GM12801 (cell line): ENCODE measurements around the gene WNT10A.

Source experiments
- TF ChIP-seq, protein P1 (sequence below): IDR thresholded peaks from one replicate; pipeline ENCODE4 v1.5.1; 2011; ENCODE audit warnings: control low read depth; ENCODE audit not compliant: insufficient read length; ENCODE audit errors: extremely low read depth

WNT10A gene

DNA sequence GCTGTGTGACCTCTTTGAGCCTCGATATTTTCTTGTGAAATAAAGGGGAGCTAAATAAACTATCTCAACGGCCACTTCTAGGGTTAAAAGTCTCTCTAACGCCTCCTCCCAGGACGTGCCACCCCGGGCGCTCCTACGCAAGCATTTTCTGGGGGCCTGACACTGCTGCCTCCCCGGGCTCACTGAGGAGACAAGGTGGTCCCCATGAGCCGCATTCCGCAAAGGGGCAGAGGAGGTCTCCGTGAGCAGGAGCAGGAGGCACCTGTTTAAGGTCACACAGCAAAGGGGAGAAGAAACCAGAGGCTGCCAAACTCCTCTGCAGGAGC, 913 bp upstream of the WNT10A start:
- TF ChIP-seq, protein P1, sequence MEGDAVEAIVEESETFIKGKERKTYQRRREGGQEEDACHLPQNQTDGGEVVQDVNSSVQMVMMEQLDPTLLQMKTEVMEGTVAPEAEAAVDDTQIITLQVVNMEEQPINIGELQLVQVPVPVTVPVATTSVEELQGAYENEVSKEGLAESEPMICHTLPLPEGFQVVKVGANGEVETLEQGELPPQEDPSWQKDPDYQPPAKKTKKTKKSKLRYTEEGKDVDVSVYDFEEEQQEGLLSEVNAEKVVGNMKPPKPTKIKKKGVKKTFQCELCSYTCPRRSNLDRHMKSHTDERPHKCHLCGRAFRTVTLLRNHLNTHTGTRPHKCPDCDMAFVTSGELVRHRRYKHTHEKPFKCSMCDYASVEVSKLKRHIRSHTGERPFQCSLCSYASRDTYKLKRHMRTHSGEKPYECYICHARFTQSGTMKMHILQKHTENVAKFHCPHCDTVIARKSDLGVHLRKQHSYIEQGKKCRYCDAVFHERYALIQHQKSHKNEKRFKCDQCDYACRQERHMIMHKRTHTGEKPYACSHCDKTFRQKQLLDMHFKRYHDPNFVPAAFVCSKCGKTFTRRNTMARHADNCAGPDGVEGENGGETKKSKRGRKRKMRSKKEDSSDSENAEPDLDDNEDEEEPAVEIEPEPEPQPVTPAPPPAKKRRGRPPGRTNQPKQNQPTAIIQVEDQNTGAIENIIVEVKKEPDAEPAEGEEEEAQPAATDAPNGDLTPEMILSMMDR = no peak

- TF ChIP-seq, protein P1 = no peak
Observed at GRCh38 chr2:218880859-218881594, 375 bp downstream of the WNT10A start.

- TF ChIP-seq, protein P1 = no peak
Observed at GRCh38 chr2:218881744-218882460, 1.2 kb downstream of the WNT10A start.

- TF ChIP-seq, protein P1 = no peak
Observed at GRCh38 chr2:218882461-218882816, 1.8 kb downstream of the WNT10A start.

DNA sequence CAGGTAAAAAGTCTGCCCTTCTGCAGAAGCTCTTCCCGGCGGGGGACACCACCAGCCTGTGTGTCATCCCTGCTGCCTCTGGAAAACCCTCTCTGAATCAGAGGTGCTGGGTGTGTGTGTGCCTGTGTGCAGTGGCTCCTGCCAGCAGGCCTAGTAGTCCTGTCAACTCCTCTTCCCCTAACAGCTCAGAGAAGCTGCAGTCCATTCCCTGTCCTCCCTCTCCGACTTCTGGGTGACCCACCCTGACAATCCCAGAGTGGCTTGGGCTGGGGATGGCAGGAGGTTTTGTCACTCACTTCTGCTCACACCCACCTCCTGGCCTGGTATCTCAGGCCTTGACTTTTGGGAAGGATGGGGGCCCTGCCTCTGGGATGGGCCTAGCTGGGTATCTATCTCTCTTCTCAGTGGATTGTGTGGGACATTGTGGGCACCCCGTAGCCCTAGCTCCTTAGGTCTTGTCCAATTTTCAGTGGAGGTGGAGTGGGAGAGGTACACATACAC, 2.3 kb downstream of the WNT10A start:
- TF ChIP-seq, protein P1 = no peak

DNA sequence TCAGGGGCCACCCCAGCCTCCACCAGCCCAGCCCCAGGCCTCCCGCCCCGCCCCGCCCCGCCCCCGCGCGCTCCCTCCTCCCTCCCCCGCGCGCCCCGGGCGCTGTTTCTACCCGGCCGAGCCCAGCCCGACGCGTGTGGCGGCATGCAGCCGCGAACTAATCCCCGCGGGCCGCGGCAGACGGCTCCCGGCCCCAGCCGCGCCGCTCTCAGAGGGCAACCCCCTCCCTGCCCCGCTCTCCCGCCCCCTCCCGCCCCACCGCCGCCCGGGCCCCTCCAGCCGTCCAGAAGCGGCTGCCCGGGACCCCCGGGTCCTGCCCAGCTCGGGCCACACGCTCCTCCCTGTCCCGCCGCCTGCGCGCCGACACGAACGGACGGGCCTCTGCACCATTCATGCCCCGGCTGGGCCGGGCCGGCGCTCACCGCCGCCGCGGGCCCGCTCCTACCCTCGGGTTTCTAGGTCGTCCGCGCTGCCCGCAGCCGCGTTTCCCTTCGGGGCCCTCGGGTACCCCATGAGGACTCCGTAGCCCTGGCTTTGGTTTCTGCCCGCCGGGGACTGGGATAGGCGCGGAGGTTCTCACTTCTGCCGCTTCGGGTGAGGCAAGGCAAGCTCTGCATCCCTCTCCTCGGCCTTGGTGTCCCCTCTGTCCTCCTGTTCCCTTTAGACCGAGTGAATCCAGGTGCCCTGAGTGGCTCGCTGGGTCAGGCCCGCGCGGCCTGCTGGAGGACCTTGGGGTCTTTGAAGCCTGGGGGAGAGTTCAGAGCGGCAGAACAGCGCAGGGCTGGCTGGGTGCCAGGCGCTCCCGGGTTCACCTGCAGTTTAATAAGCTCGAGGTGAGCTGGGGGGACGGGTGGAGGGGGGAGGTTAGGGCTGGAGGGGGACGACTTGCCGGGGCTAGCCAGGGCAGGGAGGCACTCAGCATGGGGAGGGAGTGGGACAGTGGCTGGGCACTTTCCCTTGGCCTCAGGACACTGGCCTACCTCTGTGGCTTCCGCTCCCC, 3.1 kb downstream of the WNT10A start:
- TF ChIP-seq, protein P1 = no peak

GRCh38 chr2:218884519-218884918, 3.9 kb downstream of the WNT10A start:
- TF ChIP-seq, protein P1 = no peak
